ENCODE results near the gene ZNF667.

ZNF667 gene

DNA sequence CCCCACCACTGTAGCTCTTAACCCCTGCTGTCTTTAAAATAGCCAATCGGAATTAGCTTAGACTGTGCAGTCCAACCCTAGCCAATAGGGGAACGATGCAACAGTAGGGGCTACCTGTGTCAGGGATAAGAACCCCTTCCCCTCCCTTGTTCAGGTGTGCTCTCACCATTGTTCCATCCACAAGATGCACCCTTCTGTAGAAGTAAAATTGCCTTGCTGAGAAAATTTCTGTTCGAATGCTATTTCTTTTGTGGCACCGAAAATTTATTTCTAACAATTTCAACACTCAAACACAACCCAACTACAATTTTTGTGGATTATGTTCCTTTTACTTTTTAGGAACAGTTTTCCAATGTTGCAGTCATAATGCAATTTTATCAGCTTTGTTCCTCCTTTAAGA is 76.7 kb downstream of the ZNF667 start:
- TF ChIP-seq POLR2A (IDR thresholded peaks at IDR 0.05; ENCODE audit: extremely low read depth, insufficient read length) (no peak), MAX (IDR thresholded peaks at IDR 0.05; ENCODE audit: low read depth, low read length) (no peak), CTCF (IDR thresholded peaks at IDR 0.05; ENCODE audit: low read depth, low read length) (no peak), MYC (IDR thresholded peaks at IDR 0.05; ENCODE audit: low read depth, low read length) (no peak)
- no peak overlapping the region for H3K4me3 ChIP-seq (ENCODE audit: low read depth, low read length)
- no peak for DNase-seq (ENCODE audit: low read depth)

DNA sequence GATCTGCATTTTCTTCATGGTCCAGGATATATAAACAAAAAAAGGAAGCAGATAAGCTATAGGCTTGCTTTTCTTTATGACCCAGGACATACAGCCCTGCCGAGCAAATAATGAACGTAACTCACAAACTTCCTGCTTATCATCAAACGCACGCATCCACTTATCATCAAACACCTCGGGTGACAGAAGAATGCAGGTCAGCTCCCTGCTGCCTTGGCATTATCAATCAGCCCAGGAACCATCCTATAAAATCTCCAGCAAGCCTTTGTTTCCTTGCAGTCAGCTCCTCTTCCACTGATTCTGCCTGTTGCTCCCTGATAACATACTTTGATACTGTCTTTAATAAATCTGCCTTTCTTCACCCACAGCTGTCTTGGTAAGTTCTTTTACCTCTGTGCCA is 78.3 kb downstream of the ZNF667 start:
- no peak for TF ChIP-seq MAX (IDR thresholded peaks at IDR 0.05; ENCODE audit: low read depth, low read length)
- no peak for TF ChIP-seq MYC (IDR thresholded peaks at IDR 0.05; ENCODE audit: low read depth, low read length)
- TF ChIP-seq POLR2A (IDR thresholded peaks at IDR 0.05; ENCODE audit: extremely low read depth, insufficient read length): no peak
- TF ChIP-seq CTCF (IDR thresholded peaks at IDR 0.05; ENCODE audit: low read depth, low read length): no peak
- DNase-seq (ENCODE audit: low read depth): no peak
- H3K4me3 ChIP-seq (ENCODE audit: low read depth, low read length): no peak overlapping the region

GRCh38 chr19:56393119-56394012 is 83.8 kb downstream of the ZNF667 start, which contains the start of gene ZNF582:
Gene ZNF582 (minus strand): TSS chr19:56393534. CDS start chr19:56391752, 1,782 bp downstream.
- peak; percentile 92 for DNase-seq (ENCODE audit: low read depth)
- TF ChIP-seq POLR2A (IDR thresholded peaks at IDR 0.05; ENCODE audit: extremely low read depth, insufficient read length) (peak; percentile 23), MYC (IDR thresholded peaks at IDR 0.05; ENCODE audit: low read depth, low read length) (no peak), CTCF (IDR thresholded peaks at IDR 0.05; ENCODE audit: low read depth, low read length) (peak; percentile 59), MAX (IDR thresholded peaks at IDR 0.05; ENCODE audit: low read depth, low read length) (peak; percentile 35; the same call in 1 of the 2 replicates)

More at GRCh38 chr19:56393119-56394012, 83.8 kb downstream of the ZNF667 start, which contains the start of gene ZNF582:
- H3K4me3 ChIP-seq (ENCODE audit: low read depth, low read length): peak within 1 kb of the TSS; percentile 69
